ENCODE measurements around the gene SPEM2. TPM values are rescaled to one million over a fixed set of nuclear protein-coding genes. Genes with fewer than 3 reads are reported as not detected.

The SPEM2 gene
- total RNA-seq, 1 donor from 2014 or later, result not detected

DNA sequence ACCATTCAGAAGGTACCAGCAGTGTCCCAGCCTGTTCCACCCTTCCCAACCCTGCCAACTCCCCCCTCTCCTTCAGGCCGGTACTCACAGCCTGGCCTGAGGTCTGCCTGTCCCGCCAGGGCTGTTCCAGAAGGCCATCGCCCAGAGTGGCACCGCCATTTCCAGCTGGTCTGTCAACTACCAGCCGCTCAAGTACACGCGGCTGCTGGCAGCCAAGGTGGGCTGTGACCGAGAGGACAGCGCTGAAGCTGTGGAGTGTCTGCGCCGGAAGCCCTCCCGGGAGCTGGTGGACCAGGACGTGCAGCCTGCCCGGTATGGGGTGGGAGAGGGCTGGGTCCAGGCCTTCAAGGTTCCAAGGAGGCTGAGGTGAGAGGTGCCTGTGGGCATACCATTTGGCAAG, 10.6 kb upstream of the SPEM2 start:
- Mint-ChIP-seq H3K36me3 (peaks cover 13% of the 10 kb centered on the region), H3K4me3 (no peak overlapping the region), H3K4me1 (ENCODE audit: unreplicated experiment) (peaks cover 23% of the 10 kb centered on the region), H3K27ac (no peak overlapping the region), H3K27me3 (no peaks in the 10 kb centered on the region), H3K9me3 (no peaks in the 10 kb centered on the region)
- no peak for DNase-seq (ENCODE audit: extremely low spot score, unreplicated experiment)
- TF ChIP-seq, protein P1, sequence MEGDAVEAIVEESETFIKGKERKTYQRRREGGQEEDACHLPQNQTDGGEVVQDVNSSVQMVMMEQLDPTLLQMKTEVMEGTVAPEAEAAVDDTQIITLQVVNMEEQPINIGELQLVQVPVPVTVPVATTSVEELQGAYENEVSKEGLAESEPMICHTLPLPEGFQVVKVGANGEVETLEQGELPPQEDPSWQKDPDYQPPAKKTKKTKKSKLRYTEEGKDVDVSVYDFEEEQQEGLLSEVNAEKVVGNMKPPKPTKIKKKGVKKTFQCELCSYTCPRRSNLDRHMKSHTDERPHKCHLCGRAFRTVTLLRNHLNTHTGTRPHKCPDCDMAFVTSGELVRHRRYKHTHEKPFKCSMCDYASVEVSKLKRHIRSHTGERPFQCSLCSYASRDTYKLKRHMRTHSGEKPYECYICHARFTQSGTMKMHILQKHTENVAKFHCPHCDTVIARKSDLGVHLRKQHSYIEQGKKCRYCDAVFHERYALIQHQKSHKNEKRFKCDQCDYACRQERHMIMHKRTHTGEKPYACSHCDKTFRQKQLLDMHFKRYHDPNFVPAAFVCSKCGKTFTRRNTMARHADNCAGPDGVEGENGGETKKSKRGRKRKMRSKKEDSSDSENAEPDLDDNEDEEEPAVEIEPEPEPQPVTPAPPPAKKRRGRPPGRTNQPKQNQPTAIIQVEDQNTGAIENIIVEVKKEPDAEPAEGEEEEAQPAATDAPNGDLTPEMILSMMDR (conservative IDR thresholded peaks at IDR 0.05), result no peak

DNA sequence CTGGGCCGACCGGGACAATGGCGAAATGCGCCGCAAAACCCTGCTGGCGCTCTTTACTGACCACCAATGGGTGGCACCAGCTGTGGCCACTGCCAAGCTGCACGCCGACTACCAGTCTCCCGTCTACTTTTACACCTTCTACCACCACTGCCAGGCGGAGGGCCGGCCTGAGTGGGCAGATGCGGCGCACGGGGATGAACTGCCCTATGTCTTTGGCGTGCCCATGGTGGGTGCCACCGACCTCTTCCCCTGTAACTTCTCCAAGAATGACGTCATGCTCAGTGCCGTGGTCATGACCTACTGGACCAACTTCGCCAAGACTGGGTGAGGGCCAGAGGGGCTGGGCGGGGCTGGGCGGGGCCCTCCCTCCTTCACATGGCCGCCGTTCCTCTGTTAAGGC, 9.6 kb upstream of the SPEM2 start:
- Mint-ChIP-seq H3K36me3 (peaks cover 9% of the 10 kb centered on the region), H3K27ac (no peak overlapping the region)

DNA sequence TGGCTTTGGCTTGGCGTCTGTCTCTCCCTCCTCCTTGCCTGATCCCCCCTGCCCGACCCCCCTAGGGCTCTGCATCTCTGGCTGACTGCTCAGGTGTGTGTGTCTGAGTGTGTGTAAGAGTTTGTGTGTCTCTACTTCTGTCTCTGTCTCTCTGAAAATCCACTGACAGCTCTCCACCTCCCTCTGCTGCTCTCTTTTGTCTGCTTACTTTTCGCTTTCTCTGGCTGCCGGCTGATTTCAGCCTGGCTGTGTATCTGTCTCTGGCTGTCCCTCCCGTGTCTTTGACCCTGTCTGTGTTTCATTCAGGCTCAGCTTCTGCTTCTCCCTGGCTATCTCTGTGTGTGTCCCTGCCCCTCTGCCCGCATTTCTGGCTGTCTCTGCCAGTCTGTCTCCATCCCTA, 9.1 kb upstream of the SPEM2 start:
- Mint-ChIP-seq H3K4me3 (no peak overlapping the region), H3K36me3 (peaks cover 9% of the 10 kb centered on the region), H3K4me1 (ENCODE audit: unreplicated experiment) (peaks cover 24% of the 10 kb centered on the region)

More for the DNA sequence above, 9.6 kb upstream of the SPEM2 start:
- peaks cover 24% of the 10 kb centered on the region for H3K4me1 Mint-ChIP-seq (ENCODE audit: unreplicated experiment)
- no peak overlapping the region for H3K4me3 Mint-ChIP-seq
- no peaks in the 10 kb centered on the region for H3K27me3 Mint-ChIP-seq
- TF ChIP-seq, protein P1 (conservative IDR thresholded peaks at IDR 0.05), result no peak
- DNase-seq (ENCODE audit: extremely low spot score, unreplicated experiment), result no peak
- no peaks in the 10 kb centered on the region for H3K9me3 Mint-ChIP-seq

DNA sequence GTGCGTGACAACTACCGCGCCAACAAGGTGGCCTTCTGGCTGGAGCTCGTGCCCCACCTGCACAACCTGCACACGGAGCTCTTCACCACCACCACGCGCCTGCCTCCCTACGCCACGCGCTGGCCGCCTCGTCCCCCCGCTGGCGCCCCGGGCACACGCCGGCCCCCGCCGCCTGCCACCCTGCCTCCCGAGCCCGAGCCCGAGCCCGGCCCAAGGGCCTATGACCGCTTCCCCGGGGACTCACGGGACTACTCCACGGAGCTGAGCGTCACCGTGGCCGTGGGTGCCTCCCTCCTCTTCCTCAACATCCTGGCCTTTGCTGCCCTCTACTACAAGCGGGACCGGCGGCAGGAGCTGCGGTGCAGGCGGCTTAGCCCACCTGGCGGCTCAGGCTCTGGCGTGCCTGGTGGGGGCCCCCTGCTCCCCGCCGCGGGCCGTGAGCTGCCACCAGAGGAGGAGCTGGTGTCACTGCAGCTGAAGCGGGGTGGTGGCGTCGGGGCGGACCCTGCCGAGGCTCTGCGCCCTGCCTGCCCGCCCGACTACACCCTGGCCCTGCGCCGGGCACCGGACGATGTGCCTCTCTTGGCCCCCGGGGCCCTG, 8.3 kb upstream of the SPEM2 start:
- no peaks in the 10 kb centered on the region for H3K27me3 Mint-ChIP-seq

More for the DNA sequence above, 9.1 kb upstream of the SPEM2 start:
- Mint-ChIP-seq H3K27me3 (no peaks in the 10 kb centered on the region), H3K9me3 (no peaks in the 10 kb centered on the region), H3K27ac (no peak overlapping the region)
- DNase-seq (ENCODE audit: extremely low spot score, unreplicated experiment), result no peak
- TF ChIP-seq, protein P1 (conservative IDR thresholded peaks at IDR 0.05), result no peak

DNA sequence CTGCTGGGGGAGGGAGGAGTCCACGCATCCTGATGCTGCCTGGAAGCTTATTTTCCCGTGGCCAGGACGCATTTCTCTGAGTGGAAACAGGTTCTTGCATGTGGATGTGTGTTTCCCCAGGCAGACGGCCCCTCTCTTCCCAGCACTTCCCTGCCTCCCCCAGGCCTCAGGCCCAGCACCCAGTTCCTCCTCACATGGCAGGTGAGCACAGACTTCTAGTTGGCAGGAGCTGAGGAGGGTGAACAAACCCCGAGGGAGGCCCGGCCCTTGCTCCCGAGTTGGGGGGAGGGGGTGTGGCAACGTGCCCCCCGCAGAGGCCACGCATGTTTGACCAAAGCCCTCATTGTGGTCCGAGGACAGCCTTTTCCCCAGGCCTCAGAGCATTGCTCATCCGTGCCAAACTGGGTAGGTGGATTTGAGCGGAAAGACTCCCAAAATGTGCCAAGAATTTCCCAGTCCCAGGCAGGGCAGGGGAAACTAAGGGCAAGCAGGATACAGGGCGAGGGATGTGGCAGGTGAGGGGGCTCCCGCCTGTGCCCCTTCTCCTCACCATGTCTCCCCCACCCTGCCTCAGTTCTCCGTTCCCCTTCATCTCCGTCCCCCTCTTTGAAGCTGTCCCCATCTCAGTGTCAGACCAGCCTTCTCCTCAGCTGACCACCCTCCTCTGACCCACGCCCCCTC, 6.8 kb upstream of the SPEM2 start:
- peaks cover 7% of the 10 kb centered on the region for H3K36me3 Mint-ChIP-seq
- H3K9me3 Mint-ChIP-seq, result no peaks in the 10 kb centered on the region
- TF ChIP-seq, protein P1 (conservative IDR thresholded peaks at IDR 0.05), result no peak

More for the DNA sequence above, 8.3 kb upstream of the SPEM2 start:
- Mint-ChIP-seq H3K36me3 (peaks cover 9% of the 10 kb centered on the region), H3K9me3 (no peaks in the 10 kb centered on the region), H3K4me1 (ENCODE audit: unreplicated experiment) (peaks cover 21% of the 10 kb centered on the region), H3K27ac (no peak overlapping the region), H3K4me3 (no peak overlapping the region)
- DNase-seq (ENCODE audit: extremely low spot score, unreplicated experiment), result no peak
- TF ChIP-seq, protein P1 (conservative IDR thresholded peaks at IDR 0.05), result no peak

More for the DNA sequence above, 6.8 kb upstream of the SPEM2 start:
- no peak for DNase-seq (ENCODE audit: extremely low spot score, unreplicated experiment)
- Mint-ChIP-seq H3K27me3 (no peaks in the 10 kb centered on the region), H3K4me3 (no peak overlapping the region), H3K27ac (no peak overlapping the region), H3K4me1 (ENCODE audit: unreplicated experiment) (peaks cover 12% of the 10 kb centered on the region)

All from type B pancreatic cell (in vitro differentiated cells).